ENCODE measurements around the gene TRIM4. TPM values are rescaled to one million over a fixed set of nuclear protein-coding genes. Genes with fewer than 3 reads are reported as not detected.

The TRIM4 gene, protein sequence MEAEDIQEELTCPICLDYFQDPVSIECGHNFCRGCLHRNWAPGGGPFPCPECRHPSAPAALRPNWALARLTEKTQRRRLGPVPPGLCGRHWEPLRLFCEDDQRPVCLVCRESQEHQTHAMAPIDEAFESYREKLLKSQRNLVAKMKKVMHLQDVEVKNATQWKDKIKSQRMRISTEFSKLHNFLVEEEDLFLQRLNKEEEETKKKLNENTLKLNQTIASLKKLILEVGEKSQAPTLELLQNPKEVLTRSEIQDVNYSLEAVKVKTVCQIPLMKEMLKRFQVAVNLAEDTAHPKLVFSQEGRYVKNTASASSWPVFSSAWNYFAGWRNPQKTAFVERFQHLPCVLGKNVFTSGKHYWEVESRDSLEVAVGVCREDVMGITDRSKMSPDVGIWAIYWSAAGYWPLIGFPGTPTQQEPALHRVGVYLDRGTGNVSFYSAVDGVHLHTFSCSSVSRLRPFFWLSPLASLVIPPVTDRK
- 25.2 and 29.0 TPM in 2 replicates for total RNA-seq

GRCh38 chr7:99918959-99919813 lies at the start of gene TRIM4:
TSS of gene TRIM4 (minus strand) at chr7:99919530. CDS start at chr7:99919401, 129 bp downstream.

GRCh38 chr7:99928994-99929729 lies 9.8 kb upstream of the TRIM4 start, which contains the start of gene GJC3:
TSS of gene GJC3 (minus strand) at chr7:99929620. CDS start at chr7:99929620, 0 bp downstream.

DNA sequence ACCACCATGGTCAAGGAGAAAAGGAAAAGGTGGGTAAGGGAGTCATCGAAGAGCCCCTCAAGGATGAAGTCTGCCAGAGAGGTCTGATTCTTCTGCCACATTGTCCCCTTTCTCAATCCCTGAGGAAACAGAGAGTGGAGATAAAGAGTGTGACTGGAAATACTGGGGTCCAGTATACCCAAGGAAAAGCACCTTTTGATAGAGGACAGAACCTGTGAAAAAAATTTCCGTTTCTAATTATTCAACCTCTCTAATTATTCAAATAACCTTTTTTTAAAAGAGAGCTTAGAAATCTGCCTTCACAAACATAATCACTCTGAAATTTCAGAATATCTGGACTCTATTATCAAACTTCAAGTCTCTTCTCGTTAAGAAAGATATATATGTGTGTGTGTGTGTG lies 42.4 kb downstream of the TRIM4 start, which contains the start of gene OR2AE1:
Gene OR2AE1 (minus strand): TSS at position 101 of the 400 bp plus-strand sequence. CDS start 0 bp downstream, at position 101.

Small RNA genes lying within 50 kb of the gene (small RNA-seq; reads per million reads assigned to genes)
- gene AC011904.1 (not detected), gene CYP3A52P (not detected), gene RF00019 (not detected), gene RF00561 (not detected)

Other genes with a start within 250 kb of the TRIM4 start
- gene CYP3A5, start 239.5 kb downstream of the TRIM4 start, total RNA-seq = 0.32 TPM in 1 of 2 replicates, not detected in the other
- gene CYP3A7, start 184.3 kb downstream of the TRIM4 start, total RNA-seq = not detected in 2 replicates
- gene CYP3A4, start 135.3 kb downstream of the TRIM4 start, total RNA-seq = not detected in 2 replicates
- gene CYP3A43, start 91.5 kb downstream of the TRIM4 start, total RNA-seq = not detected in 2 replicates
- gene OR2AE1, start 42.5 kb downstream of the TRIM4 start, total RNA-seq = 0.32 TPM in 1 of 2 replicates, not detected in the other
- gene GJC3, start 10.1 kb upstream of the TRIM4 start, total RNA-seq = not detected in 2 replicates
- 0.12 TPM in 1 of 2 replicates, not detected in the other for gene AZGP1, start 56.5 kb upstream of the TRIM4 start, total RNA-seq
- gene ZKSCAN1, start 96.1 kb upstream of the TRIM4 start, total RNA-seq = 42.1 and 62.0 TPM in 2 replicates
- 10.9 and 17.4 TPM in 2 replicates for gene ZSCAN21, start 130.2 kb upstream of the TRIM4 start, total RNA-seq
- gene ZNF3, start 162.2 kb upstream of the TRIM4 start, total RNA-seq = 23.3 and 31.5 TPM in 2 replicates
- gene COPS6, start 169.4 kb upstream of the TRIM4 start, total RNA-seq = 32.3 and 42.3 TPM in 2 replicates
- 12.5 and 12.8 TPM in 2 replicates for gene MCM7, start 181.9 kb upstream of the TRIM4 start, total RNA-seq
- 15.7 and 23.4 TPM in 2 replicates for gene AP4M1, start 182.1 kb upstream of the TRIM4 start, total RNA-seq
- gene TAF6, start 199.8 kb upstream of the TRIM4 start, total RNA-seq = 39.9 and 40.7 TPM in 2 replicates
- gene CNPY4, start 200.1 kb upstream of the TRIM4 start, total RNA-seq = 29.4 and 31.0 TPM in 2 replicates
- 1.8 and 2.9 TPM in 2 replicates for gene MBLAC1, start 207.4 kb upstream of the TRIM4 start, total RNA-seq
- gene LAMTOR4, start 229.4 kb upstream of the TRIM4 start, total RNA-seq = 54.8 and 60.7 TPM in 2 replicates
- gene TRAPPC14, start 239.2 kb upstream of the TRIM4 start, total RNA-seq = 10.3 and 14.3 TPM in 2 replicates
- gene GAL3ST4, start 249.1 kb upstream of the TRIM4 start, total RNA-seq = 3.6 and 4.9 TPM in 2 replicates

Data from hair follicle dermal papilla cell (primary cell).